GDM1 (cell line): ENCODE measurements around the gene RADIL.

Source experiments
- DNase-seq: peaks from one replicate; lab custom pipeline; 2025; lab: John Stamatoyannopoulos, UW

Gene RADIL

GRCh38 chr7:4831723-4832495, 51.6 kb downstream of the RADIL start:
- DNase-seq = no peak

- peak; percentile 37 for DNase-seq
These were observed 53.3 kb downstream of the RADIL start for GRCh38 chr7:4830176-4830575.

- no peak for DNase-seq
These were observed 54.7 kb downstream of the RADIL start for GRCh38 chr7:4828720-4829383.

- no peak for DNase-seq
These were observed 58.4 kb downstream of the RADIL start for GRCh38 chr7:4825081-4825480.

- DNase-seq = no peak
These were observed 59.3 kb downstream of the RADIL start for GRCh38 chr7:4824120-4824775.

GRCh38 chr7:4823441-4824119, 59.9 kb downstream of the RADIL start:
- no peak for DNase-seq

GRCh38 chr7:4822677-4823076, 60.8 kb downstream of the RADIL start:
- no peak for DNase-seq

- no peak for DNase-seq
These were observed 62.5 kb downstream of the RADIL start for GRCh38 chr7:4820967-4821471.

- no peak for DNase-seq
These were observed 63.0 kb downstream of the RADIL start for GRCh38 chr7:4820405-4820966.

- DNase-seq = no peak
These were observed 63.7 kb downstream of the RADIL start for GRCh38 chr7:4819560-4820404.

GRCh38 chr7:4818000-4818794, 65.3 kb downstream of the RADIL start:
- DNase-seq = no peak

- no peak for DNase-seq
These were observed 66.2 kb downstream of the RADIL start for GRCh38 chr7:4817178-4817901.

GRCh38 chr7:4816419-4817080, 67.0 kb downstream of the RADIL start:
- DNase-seq = no peak

GRCh38 chr7:4815609-4816418, 67.7 kb downstream of the RADIL start:
- DNase-seq = no peak

GRCh38 chr7:4815121-4815520, 68.4 kb downstream of the RADIL start:
- no peak for DNase-seq

- DNase-seq = no peak
These were observed 69.1 kb downstream of the RADIL start for GRCh38 chr7:4814433-4814832.

GRCh38 chr7:4809666-4810065, 73.8 kb downstream of the RADIL start:
- no peak for DNase-seq

- DNase-seq = peak; percentile 39
These were observed 74.4 kb downstream of the RADIL start for GRCh38 chr7:4809091-4809591.
